A549 (cell line): ENCODE results near the gene CAND2.

ENCODE experiments used
- CHD2 ChIP-seq: fragments of 150-350 bp; IDR thresholded peaks from 2 replicates; pipeline ENCODE4 v1.6.1; 2014; ENCODE audit warnings: low read length; ENCODE audit not compliant: partially characterized antibody
- CTCF ChIP-seq: fragments of >200 bp; sonication (Bioruptor Twin); formaldehyde crosslinking; IDR thresholded peaks from 3 replicates; pipeline ENCODE4 v1.5.1; 2016
- EHMT2 ChIP-seq: fragments of 200-600 bp; sonication (generic); IDR thresholded peaks from 2 replicates; pipeline ENCODE4 v1.6.1; 2016; ENCODE audit warnings: antibody characterized with exemption, low read depth, mild to moderate bottlenecking, moderate library complexity
- EP300 ChIP-seq, 2 experiments: fragments of >200 bp; sonication (Bioruptor Twin); formaldehyde crosslinking; IDR thresholded peaks; 2 replicates in 1 of 2; 3 replicates in 1 of 2; pipeline ENCODE4 v1.6.1; 2016 to 2017
- FOSL2 ChIP-seq, 2 experiments: fragments of 450-650 bp in 1 of 2; fragments of >200 bp in 1 of 2; sonication (Bioruptor Twin) in 1 of 2; formaldehyde crosslinking; IDR thresholded peaks; 2 replicates each; pipeline versions ENCODE4 v1.5.0 to v1.6.1; 2016 to 2020; ENCODE audit warnings: mild to moderate bottlenecking in 1 of 2, moderate library complexity in 1 of 2
- JUN ChIP-seq, 2 experiments: fragments of >200 bp; sonication (Bioruptor Twin); formaldehyde crosslinking; IDR thresholded peaks; 2 replicates in 1 of 2; 3 replicates in 1 of 2; pipeline ENCODE4 v1.6.1; 2016 to 2017
- JUNB ChIP-seq: fragments of >200 bp; sonication (Bioruptor Twin); formaldehyde crosslinking; IDR thresholded peaks from 2 replicates; pipeline ENCODE4 v1.6.1; 2016
- KDM1A ChIP-seq: fragments of 200-600 bp; sonication (generic); IDR thresholded peaks from 2 replicates; pipeline ENCODE4 v1.6.1; 2016; ENCODE audit warnings: low read depth, mild to moderate bottlenecking
- POLR2A ChIP-seq: IDR thresholded peaks from 2 replicates; pipeline ENCODE4 v1.6.1; 2012; ENCODE audit warnings: mild to moderate bottlenecking, low read length
- RAD21 ChIP-seq, 2 experiments: fragments of >200 bp in 1 of 2; sonication (Bioruptor Twin) in 1 of 2; formaldehyde crosslinking in 1 of 2; IDR thresholded peaks in 1 of 2; conservative IDR thresholded peaks in 1 of 2; 2 replicates in 1 of 2; 3 replicates in 1 of 2; pipeline ENCODE4 v1.6.1; 2012 to 2018; ENCODE audit warnings: inconsistent platforms in 1 of 2
- REST ChIP-seq: fragments of 200-600 bp; sonication (generic); IDR thresholded peaks from 2 replicates; pipeline ENCODE4 v1.6.1; 2016; ENCODE audit warnings: antibody characterized with exemption, mild to moderate bottlenecking, moderate library complexity
- SREBF2 ChIP-seq: fragments of 450-650 bp; IDR thresholded peaks from 2 replicates; pipeline ENCODE4 v1.6.1; 2014; ENCODE audit warnings: mild to moderate bottlenecking, moderate library complexity

- TF ChIP-seq KDM1A (no peak), CTCF (no peak), REST (no peak), RAD21 (conservative IDR thresholded peaks at IDR 0.05 in 1 of 2, IDR thresholded peaks at IDR 0.05 in 1 of 2) (no peak), EP300 (IDR thresholded peaks at IDR 0.05) (no peak), JUN (IDR thresholded peaks at IDR 0.05) (no peak), SREBF2 (no peak), CHD2 (no peak), POLR2A (no peak), EHMT2 (no peak), JUNB (no peak), FOSL2 (IDR thresholded peaks at IDR 0.05) (no peak), FOSL2 (CRISPR knock-in tag; IDR thresholded peaks at IDR 0.05) (no peak)
Measured at GRCh38 chr3:12859840-12860239, 63.4 kb downstream of the CAND2 start.
